GM21367 (cell line): ENCODE results near the gene RSPH1.
"Not testable (repeated sequence)": the region's sequence is repeated elsewhere in the genome, so short reads cannot be mapped to it uniquely, and the experiment has no call there.

ENCODE experiments used
- ATAC-seq: cut with Tn5 transposase; IDR thresholded peaks from one replicate; pipeline ENCODE4 v1.9.1; 2021; ENCODE audit not compliant: unreplicated experiment

Gene RSPH1

GRCh38 chr21:42489006-42489563, 6.9 kb downstream of the RSPH1 start:
- no peak for ATAC-seq

GRCh38 chr21:42486531-42486930, 9.5 kb downstream of the RSPH1 start:
- no peak for ATAC-seq

GRCh38 chr21:42486072-42486471, 10.0 kb downstream of the RSPH1 start:
- ATAC-seq = no peak

- ATAC-seq = no peak
Measured at GRCh38 chr21:42484966-42485365, 11.1 kb downstream of the RSPH1 start.

- ATAC-seq = no peak
Measured at GRCh38 chr21:42481169-42481568, 14.9 kb downstream of the RSPH1 start.

GRCh38 chr21:42480736-42481135, 15.3 kb downstream of the RSPH1 start:
- no peak for ATAC-seq

- ATAC-seq = no peak
Measured at GRCh38 chr21:42479582-42479981, 16.4 kb downstream of the RSPH1 start.

GRCh38 chr21:42478504-42478903, 17.5 kb downstream of the RSPH1 start:
- no peak for ATAC-seq

GRCh38 chr21:42476388-42477331, 19.4 kb downstream of the RSPH1 start:
- ATAC-seq = no peak

GRCh38 chr21:42475526-42476387, 20.3 kb downstream of the RSPH1 start:
- no peak for ATAC-seq

- ATAC-seq = no peak
Measured at GRCh38 chr21:42475036-42475435, 21.0 kb downstream of the RSPH1 start.

GRCh38 chr21:42474043-42474831, 21.8 kb downstream of the RSPH1 start:
- no peak for ATAC-seq

GRCh38 chr21:42473498-42474042, 22.5 kb downstream of the RSPH1 start:
- no peak for ATAC-seq

- ATAC-seq = no peak
Measured at GRCh38 chr21:42472521-42472920, 23.5 kb downstream of the RSPH1 start.

- no peak for ATAC-seq
Measured at GRCh38 chr21:42471716-42472330, 24.2 kb downstream of the RSPH1 start.

GRCh38 chr21:42471206-42471605, 24.8 kb downstream of the RSPH1 start:
- no peak for ATAC-seq

- ATAC-seq = not testable (repeated sequence)
Measured at GRCh38 chr21:42469726-42470125, 26.3 kb downstream of the RSPH1 start.

GRCh38 chr21:42469272-42469671, 26.8 kb downstream of the RSPH1 start:
- no peak for ATAC-seq

GRCh38 chr21:42468491-42469131, 27.4 kb downstream of the RSPH1 start:
- no peak for ATAC-seq
